ENCODE measurements around the gene SCAP. TPM values are rescaled to one million over a fixed set of nuclear protein-coding genes. Genes with fewer than 3 reads are reported as not detected.
A peak's percentile ranks its signal among the peaks of the same experiment; 100 is the strongest.

SCAP gene
- total and polyA plus RNA-seq, 2 of the 13 experiments (the other 11 are each of a cell fraction or from before 2014, with no cell fraction given) = 40.4 to 53.3 TPM

GRCh38 chr3:47440131-47440530 is 35.6 kb downstream of the SCAP start (continued):
- no peak for TF ChIP-seq TFE3 (CRISPR knock-in tag; IDR thresholded peaks at IDR 0.05)
- TF ChIP-seq CCDC6 (CRISPR knock-in tag; IDR thresholded peaks at IDR 0.05) = no peak
- TF ChIP-seq ZNF567 (CRISPR knock-in tag; IDR thresholded peaks at IDR 0.05; ENCODE audit: borderline replicate concordance) = no peak
- TF ChIP-seq ONECUT2 (CRISPR knock-in tag; IDR thresholded peaks at IDR 0.05) = no peak
- TF ChIP-seq PPARG (CRISPR knock-in tag; conservative IDR thresholded peaks at IDR 0.05) = peak; percentile 48; the same call in 1 of the 2 replicates
- TF ChIP-seq SP5 (CRISPR knock-in tag; IDR thresholded peaks at IDR 0.05; ENCODE audit: borderline replicate concordance, low read depth) = 0 out of 2 replicates have a peak, but pooled peaks have one; percentile 19
- TF ChIP-seq SOX5 (CRISPR knock-in tag; IDR thresholded peaks at IDR 0.05; ENCODE audit: borderline replicate concordance) = peak; percentile 40; the same call in 1 of the 2 replicates
- TF ChIP-seq PHF20 (CRISPR knock-in tag; IDR thresholded peaks at IDR 0.05) = no peak
- TF ChIP-seq SIX1 (CRISPR knock-in tag; IDR thresholded peaks at IDR 0.05; ENCODE audit: borderline replicate concordance) = no peak
- peak; percentile 65 for TF ChIP-seq SAP130 (CRISPR knock-in tag; IDR thresholded peaks at IDR 0.05; ENCODE audit: low read depth)

GRCh38 chr3:47436180-47436579 is 39.6 kb downstream of the SCAP start:
- Histone ChIP-seq H3K4me3 (replicated peaks in 1 of 3; ENCODE audit: insufficient read depth in 1 of 3, low read depth in 2 of 3, low read length in 3 of 3) (no peak overlapping the region), H4K20me1 (ENCODE audit: insufficient read depth, low read length) (no peaks in the 10 kb centered on the region), H3K9me3 (ENCODE audit: low read length) (no peaks in the 10 kb centered on the region), H2AFZ (ENCODE audit: low read length) (no peak overlapping the region), H3K36me3 (replicated peaks in 1 of 2; ENCODE audit: control insufficient read depth in 1 of 2, insufficient read depth in 2 of 2, low read length in 2 of 2) (peaks cover 12 to 42% of the 10 kb centered on the region in 2 experiments), H3K9ac (ENCODE audit: insufficient read depth, low read depth, low read length) (no peak overlapping the region), H3K4me1 (ENCODE audit: insufficient read depth, low read length) (peaks cover 45% of the 10 kb centered on the region), H3K4me2 (ENCODE audit: low read depth, low read length) (no peak overlapping the region), H3K27me3 (ENCODE audit: control insufficient read depth in 1 of 2, insufficient read depth in 2 of 2, low read length in 2 of 2) (no peaks in the 10 kb centered on the region), H3K27ac (ENCODE audit: extremely low read length, insufficient read depth, low read length) (no peak overlapping the region), H3K79me2 (ENCODE audit: insufficient read depth, low read length) (peaks cover 11% of the 10 kb centered on the region)
- in situ Hi-C loops (cut with HindIII; ENCODE audit: extremely low pct_ligation_motif_present, low pct_unique_long_range_greater_than_20kb) = no loop called here
- FAIRE-seq = no peak
- WGBS (ENCODE audit: low lambda C conversion rate) = 98% methylated on average over 5 of the region's 5 CpGs
- intact Hi-C loops (cut with micrococcal nuclease; ENCODE audit: unreplicated experiment) = no loop called here
- no peak for DNase-seq (ENCODE audit: low spot score)
- no peak for TF ChIP-seq FOXJ3 (CRISPR knock-in tag; IDR thresholded peaks at IDR 0.05; ENCODE audit: borderline replicate concordance)
- TF ChIP-seq TEF (CRISPR knock-in tag; IDR thresholded peaks at IDR 0.05) = no peak
- TF ChIP-seq MYC (CRISPR knock-in tag; IDR thresholded peaks at IDR 0.05; ENCODE audit: borderline replicate concordance) = no peak
- no peak for TF ChIP-seq THAP7 (CRISPR knock-in tag; IDR thresholded peaks at IDR 0.05)
- TF ChIP-seq ZNF17 (CRISPR knock-in tag; IDR thresholded peaks at IDR 0.05) = no peak
- no peak for TF ChIP-seq HMGA1 (CRISPR knock-in tag; conservative IDR thresholded peaks at IDR 0.05)
- no peak for TF ChIP-seq ZNF598 (CRISPR knock-in tag; IDR thresholded peaks at IDR 0.05; ENCODE audit: borderline replicate concordance)
- no peak for TF ChIP-seq MIER3 (CRISPR knock-in tag; IDR thresholded peaks at IDR 0.05; ENCODE audit: borderline replicate concordance)
- no peak for TF ChIP-seq SRSF1 (optimal IDR thresholded peaks at IDR 0.05; ENCODE audit: low read depth, low read length)
- no peak for TF ChIP-seq HIVEP1 (CRISPR knock-in tag; IDR thresholded peaks at IDR 0.05)
- no peak for TF ChIP-seq KDM1A (CRISPR knock-in tag; IDR thresholded peaks at IDR 0.05)
- ChIA-PET POLR2A (interaction anchor here (1.2 kb wide), 1 partner anchor 9 kb away, joined by 3 read pairs; no protein-coding TSS in a partner anchor), CTCF (ENCODE audit: low intra/inter-chr PET ratio, low total read pairs) (no interaction called here)
- no peak for ATAC-seq
- BruUV-seq (replicated peaks) = no TSS peak

All from HepG2 (cell line).